Osteoblast (primary cell): ENCODE measurements around the gene FAM98C. TPM values are rescaled to one million over a fixed set of nuclear protein-coding genes. Genes with fewer than 3 reads are reported as not detected.
"Not testable (repeated sequence)": the region's sequence is repeated elsewhere in the genome, so short reads cannot be mapped to it uniquely, and the experiment has no call there.

Experiments used
- DNase-seq: peaks from one replicate; pipeline ENCODE4 v3.0.0; 2011; ENCODE audit warnings: low spot score, mixed read lengths; ENCODE audit not compliant: insufficient read length; ENCODE audit errors: missing footprints
- H2AFZ ChIP-seq: 2 replicates; pipeline ENCODE4 v1.6.0; 2011; ENCODE audit warnings: mild to moderate bottlenecking, low read length
- H3K27ac ChIP-seq: 2 replicates; pipeline ENCODE4 v1.5.1; 2011; ENCODE audit warnings: mild to moderate bottlenecking, low read depth, low read length, moderate library complexity
- H3K27me3 ChIP-seq: 2 replicates; pipeline ENCODE4 v1.6.0; 2012; ENCODE audit warnings: mild to moderate bottlenecking, control low read depth, inconsistent platforms, low read length, moderate library complexity; ENCODE audit not compliant: insufficient read depth
- H3K36me3 ChIP-seq: 2 replicates; pipeline ENCODE4 v1.5.1; 2011; ENCODE audit warnings: mild to moderate bottlenecking, low read length, control low read depth, moderate library complexity; ENCODE audit not compliant: insufficient read depth
- H3K4me1 ChIP-seq: 2 replicates; pipeline ENCODE4 v1.5.1; 2011; ENCODE audit warnings: mild to moderate bottlenecking, low read length, control low read depth, moderate library complexity; ENCODE audit not compliant: insufficient read depth
- H3K4me2 ChIP-seq: 2 replicates; pipeline ENCODE4 v1.6.0; 2011; ENCODE audit warnings: mild to moderate bottlenecking, low read length; ENCODE audit not compliant: insufficient read depth
- H3K4me3 ChIP-seq: fragments of 200-600 bp; sonication (generic); 3 replicates; pipeline ENCODE4 v1.5.1; 2012; ENCODE audit warnings: mild to moderate bottlenecking, low read length, inconsistent platforms; ENCODE audit not compliant: insufficient read depth
- H3K79me2 ChIP-seq: 2 replicates; pipeline ENCODE4 v1.6.0; 2012; ENCODE audit warnings: mild to moderate bottlenecking, low read length, control low read depth, inconsistent platforms; ENCODE audit not compliant: insufficient read depth
- H3K9me3 ChIP-seq: 2 replicates; pipeline ENCODE4 v1.5.1; 2011; ENCODE audit warnings: low read depth, low read length, control low read depth
- H4K20me1 ChIP-seq: 2 replicates; pipeline ENCODE4 v1.6.0; 2012; ENCODE audit warnings: mild to moderate bottlenecking, low read length, control low read depth; ENCODE audit not compliant: insufficient read depth
- total RNA-seq: library from RNA; depleted of rRNA; stranded (reverse); fragments of >200 nt; gene quantifications from 2 replicates; pipeline ENCODE4 v1.2.3, GENCODE V29; 2012
- TF ChIP-seq, protein P1 (sequence below): IDR thresholded peaks from 2 replicates; pipeline ENCODE4 v1.5.1; 2011; ENCODE audit warnings: mild to moderate bottlenecking, low read depth, low read length, moderate library complexity; ENCODE audit errors: extremely low read depth

FAM98C gene
- total RNA-seq, 1 donor: 14.1 TPM

- TF ChIP-seq, protein P1, sequence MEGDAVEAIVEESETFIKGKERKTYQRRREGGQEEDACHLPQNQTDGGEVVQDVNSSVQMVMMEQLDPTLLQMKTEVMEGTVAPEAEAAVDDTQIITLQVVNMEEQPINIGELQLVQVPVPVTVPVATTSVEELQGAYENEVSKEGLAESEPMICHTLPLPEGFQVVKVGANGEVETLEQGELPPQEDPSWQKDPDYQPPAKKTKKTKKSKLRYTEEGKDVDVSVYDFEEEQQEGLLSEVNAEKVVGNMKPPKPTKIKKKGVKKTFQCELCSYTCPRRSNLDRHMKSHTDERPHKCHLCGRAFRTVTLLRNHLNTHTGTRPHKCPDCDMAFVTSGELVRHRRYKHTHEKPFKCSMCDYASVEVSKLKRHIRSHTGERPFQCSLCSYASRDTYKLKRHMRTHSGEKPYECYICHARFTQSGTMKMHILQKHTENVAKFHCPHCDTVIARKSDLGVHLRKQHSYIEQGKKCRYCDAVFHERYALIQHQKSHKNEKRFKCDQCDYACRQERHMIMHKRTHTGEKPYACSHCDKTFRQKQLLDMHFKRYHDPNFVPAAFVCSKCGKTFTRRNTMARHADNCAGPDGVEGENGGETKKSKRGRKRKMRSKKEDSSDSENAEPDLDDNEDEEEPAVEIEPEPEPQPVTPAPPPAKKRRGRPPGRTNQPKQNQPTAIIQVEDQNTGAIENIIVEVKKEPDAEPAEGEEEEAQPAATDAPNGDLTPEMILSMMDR: no peak
- DNase-seq: no peak
- Histone ChIP-seq H3K27me3 (no peaks in the 10 kb centered on the region), H3K36me3 (peaks cover 14% of the 10 kb centered on the region), H3K27ac (no peak overlapping the region), H3K4me1 (peaks cover 4% of the 10 kb centered on the region), H2AFZ (peak overlapping the region; percentile 85), H3K9me3 (no peaks in the 10 kb centered on the region), H3K4me3 (peak overlapping the region; percentile 94), H4K20me1 (no peaks in the 10 kb centered on the region), H3K79me2 (no peaks in the 10 kb centered on the region), H3K4me2 (peak overlapping the region; percentile 91)
Measured at GRCh38 chr19:38402623-38402966, 298 bp upstream of the FAM98C start.

GRCh38 chr19:38404858-38405257 lies 2.0 kb downstream of the FAM98C start:
- Histone ChIP-seq H3K4me1 (peaks cover 4% of the 10 kb centered on the region), H3K79me2 (no peaks in the 10 kb centered on the region), H3K4me2 (no peak overlapping the region), H3K4me3 (no peak overlapping the region), H3K9me3 (no peaks in the 10 kb centered on the region), H4K20me1 (no peaks in the 10 kb centered on the region), H3K27ac (no peak overlapping the region), H3K36me3 (peaks cover 14% of the 10 kb centered on the region), H2AFZ (no peak overlapping the region), H3K27me3 (no peaks in the 10 kb centered on the region)
- TF ChIP-seq, protein P1: no peak
- DNase-seq: peak; percentile 36

GRCh38 chr19:38405276-38405675 lies 2.4 kb downstream of the FAM98C start:
- peaks cover 14% of the 10 kb centered on the region for H3K36me3 ChIP-seq
- no peak overlapping the region for H3K27ac ChIP-seq
- peak; percentile 71 for DNase-seq
- no peaks in the 10 kb centered on the region for H4K20me1 ChIP-seq
- H3K9me3 ChIP-seq: no peaks in the 10 kb centered on the region
- no peaks in the 10 kb centered on the region for H3K79me2 ChIP-seq
- H3K4me2 ChIP-seq: no peak overlapping the region
- peaks cover 4% of the 10 kb centered on the region for H3K4me1 ChIP-seq
- no peaks in the 10 kb centered on the region for H3K27me3 ChIP-seq
- TF ChIP-seq, protein P1: no peak
- no peak overlapping the region for H3K4me3 ChIP-seq
- no peak overlapping the region for H2AFZ ChIP-seq

- H3K79me2 ChIP-seq: no peaks in the 10 kb centered on the region
- no peaks in the 10 kb centered on the region for H3K27me3 ChIP-seq
- DNase-seq: peak; percentile 87
- H3K4me3 ChIP-seq: no peak overlapping the region
- peaks cover 14% of the 10 kb centered on the region for H3K36me3 ChIP-seq
- no peaks in the 10 kb centered on the region for H3K9me3 ChIP-seq
- TF ChIP-seq, protein P1: no peak
- no peak overlapping the region for H3K4me2 ChIP-seq
- no peak overlapping the region for H2AFZ ChIP-seq
- H4K20me1 ChIP-seq: no peaks in the 10 kb centered on the region
- H3K4me1 ChIP-seq: no peaks in the 10 kb centered on the region
- H3K27ac ChIP-seq: no peak overlapping the region
Measured at GRCh38 chr19:38409631-38410133, 6.8 kb downstream of the FAM98C start.

- H3K4me1 ChIP-seq, DNase-seq, H3K27ac ChIP-seq, H3K27me3 ChIP-seq, H3K4me3 ChIP-seq, H3K9me3 ChIP-seq, H3K4me2 ChIP-seq, H4K20me1 ChIP-seq, H3K79me2 ChIP-seq, H2AFZ ChIP-seq: not testable (repeated sequence)
- H3K36me3 ChIP-seq: peaks cover 11% of the 10 kb centered on the region
Measured at GRCh38 chr19:38410407-38410806, 7.5 kb downstream of the FAM98C start.
